Activated T-cell treated with anti-CD3 and anti-CD28 coated beads, Interleukin-2, amount 50 U/mL, for 24 hours (primary cell): Measurements from ENCODE around the gene UMODL1.
"Not testable (repeated sequence)": the region's sequence is repeated elsewhere in the genome, so short reads cannot be mapped to it uniquely, and the experiment has no call there.

Experiments
- DNase-seq: peaks from one replicate; pipeline ENCODE4 v3.0.0-alpha.2; 2020
- H3K27ac Mint-ChIP-seq: 2 replicates; pipeline ENCODE4 v1.8.0; 2020; ENCODE audit warnings: mild to moderate bottlenecking, mixed read lengths
- H3K27me3 Mint-ChIP-seq: 2 replicates; pipeline ENCODE4 v1.8.0; 2020; ENCODE audit warnings: mixed read lengths
- H3K36me3 Mint-ChIP-seq: 2 replicates; pipeline ENCODE4 v1.8.0; 2020; ENCODE audit warnings: low read depth, mixed read lengths
- H3K4me1 Mint-ChIP-seq: 2 replicates; pipeline ENCODE4 v1.8.0; 2020; ENCODE audit warnings: low read depth, mixed read lengths
- H3K4me3 Mint-ChIP-seq: 2 replicates; pipeline ENCODE4 v1.8.0; 2020; ENCODE audit warnings: mild to moderate bottlenecking, moderate library complexity, mixed read lengths
- H3K9me3 Mint-ChIP-seq: 2 replicates; pipeline ENCODE4 v1.8.0; 2020; ENCODE audit warnings: mixed read lengths

Gene UMODL1

GRCh38 chr21:42077685-42078238 lies 6.6 kb downstream of the UMODL1 start:
- H3K36me3 Mint-ChIP-seq, H3K27ac Mint-ChIP-seq, H3K9me3 Mint-ChIP-seq, H3K4me3 Mint-ChIP-seq, DNase-seq, H3K27me3 Mint-ChIP-seq, H3K4me1 Mint-ChIP-seq: not testable (repeated sequence)

- H3K27ac Mint-ChIP-seq, H3K4me3 Mint-ChIP-seq, H3K27me3 Mint-ChIP-seq, DNase-seq, H3K36me3 Mint-ChIP-seq, H3K9me3 Mint-ChIP-seq, H3K4me1 Mint-ChIP-seq: not testable (repeated sequence)
Measured at GRCh38 chr21:42078247-42079007, 7.3 kb downstream of the UMODL1 start.

GRCh38 chr21:42079008-42079938 lies 8.2 kb downstream of the UMODL1 start:
- Mint-ChIP-seq H3K36me3 (no peaks in the 10 kb centered on the region), H3K9me3 (no peaks in the 10 kb centered on the region), H3K4me1 (no peaks in the 10 kb centered on the region), H3K4me3 (no peak overlapping the region), H3K27me3 (no peaks in the 10 kb centered on the region), H3K27ac (no peak overlapping the region)
- no peak for DNase-seq

- no peak for DNase-seq
- H3K4me1 Mint-ChIP-seq, result no peaks in the 10 kb centered on the region
- H3K4me3 Mint-ChIP-seq, result no peak overlapping the region
- H3K27me3 Mint-ChIP-seq, result no peaks in the 10 kb centered on the region
- H3K36me3 Mint-ChIP-seq, result no peaks in the 10 kb centered on the region
- no peaks in the 10 kb centered on the region for H3K9me3 Mint-ChIP-seq
- no peak overlapping the region for H3K27ac Mint-ChIP-seq
Measured at GRCh38 chr21:42079939-42080787, 9.0 kb downstream of the UMODL1 start.

GRCh38 chr21:42080788-42081083 lies 9.6 kb downstream of the UMODL1 start:
- H3K9me3 Mint-ChIP-seq, result no peaks in the 10 kb centered on the region
- no peaks in the 10 kb centered on the region for H3K27me3 Mint-ChIP-seq
- DNase-seq, result no peak
- no peak overlapping the region for H3K4me3 Mint-ChIP-seq
- no peak overlapping the region for H3K27ac Mint-ChIP-seq
- H3K36me3 Mint-ChIP-seq, result no peaks in the 10 kb centered on the region
- no peaks in the 10 kb centered on the region for H3K4me1 Mint-ChIP-seq

GRCh38 chr21:42081138-42081537 lies 10.0 kb downstream of the UMODL1 start:
- no peaks in the 10 kb centered on the region for H3K36me3 Mint-ChIP-seq
- no peaks in the 10 kb centered on the region for H3K9me3 Mint-ChIP-seq
- no peaks in the 10 kb centered on the region for H3K4me1 Mint-ChIP-seq
- no peak overlapping the region for H3K27ac Mint-ChIP-seq
- H3K27me3 Mint-ChIP-seq, result no peaks in the 10 kb centered on the region
- H3K4me3 Mint-ChIP-seq, result no peak overlapping the region
- no peak for DNase-seq

- Mint-ChIP-seq H3K9me3 (no peaks in the 10 kb centered on the region), H3K36me3 (no peaks in the 10 kb centered on the region), H3K27me3 (no peaks in the 10 kb centered on the region), H3K27ac (no peak overlapping the region), H3K4me3 (no peak overlapping the region), H3K4me1 (no peaks in the 10 kb centered on the region)
- DNase-seq, result no peak
Measured at GRCh38 chr21:42081931-42082381, 10.8 kb downstream of the UMODL1 start.

GRCh38 chr21:42082501-42083360 lies 11.6 kb downstream of the UMODL1 start:
- no peaks in the 10 kb centered on the region for H3K36me3 Mint-ChIP-seq
- no peak for DNase-seq
- no peak overlapping the region for H3K27ac Mint-ChIP-seq
- no peaks in the 10 kb centered on the region for H3K4me1 Mint-ChIP-seq
- H3K27me3 Mint-ChIP-seq, result no peaks in the 10 kb centered on the region
- H3K4me3 Mint-ChIP-seq, result no peak overlapping the region
- H3K9me3 Mint-ChIP-seq, result no peaks in the 10 kb centered on the region

- no peaks in the 10 kb centered on the region for H3K36me3 Mint-ChIP-seq
- no peaks in the 10 kb centered on the region for H3K4me1 Mint-ChIP-seq
- DNase-seq, result no peak
- H3K27ac Mint-ChIP-seq, result no peak overlapping the region
- no peaks in the 10 kb centered on the region for H3K9me3 Mint-ChIP-seq
- no peak overlapping the region for H3K4me3 Mint-ChIP-seq
- no peaks in the 10 kb centered on the region for H3K27me3 Mint-ChIP-seq
Measured at GRCh38 chr21:42083361-42083690, 12.2 kb downstream of the UMODL1 start.

GRCh38 chr21:42084079-42084478 lies 13.0 kb downstream of the UMODL1 start:
- Mint-ChIP-seq H3K36me3 (no peaks in the 10 kb centered on the region), H3K4me1 (peaks cover 4% of the 10 kb centered on the region), H3K27ac (no peak overlapping the region), H3K9me3 (no peaks in the 10 kb centered on the region), H3K4me3 (no peak overlapping the region), H3K27me3 (no peaks in the 10 kb centered on the region)
- no peak for DNase-seq

- DNase-seq, result no peak
- no peaks in the 10 kb centered on the region for H3K9me3 Mint-ChIP-seq
- H3K4me3 Mint-ChIP-seq, result no peak overlapping the region
- no peak overlapping the region for H3K27ac Mint-ChIP-seq
- peaks cover 11% of the 10 kb centered on the region for H3K4me1 Mint-ChIP-seq
- H3K27me3 Mint-ChIP-seq, result no peaks in the 10 kb centered on the region
- no peaks in the 10 kb centered on the region for H3K36me3 Mint-ChIP-seq
Measured at GRCh38 chr21:42085246-42086077, 14.3 kb downstream of the UMODL1 start.

GRCh38 chr21:42086969-42087368 lies 15.9 kb downstream of the UMODL1 start:
- no peak for DNase-seq
- Mint-ChIP-seq H3K27me3 (no peaks in the 10 kb centered on the region), H3K27ac (no peak overlapping the region), H3K9me3 (no peaks in the 10 kb centered on the region), H3K36me3 (no peaks in the 10 kb centered on the region), H3K4me1 (peaks cover 11% of the 10 kb centered on the region), H3K4me3 (no peak overlapping the region)

GRCh38 chr21:42088148-42088547 lies 17.0 kb downstream of the UMODL1 start:
- Mint-ChIP-seq H3K27ac (no peak overlapping the region), H3K4me3 (no peak overlapping the region), H3K4me1 (peaks cover 11% of the 10 kb centered on the region)

More at GRCh38 chr21:42088148-42088547, 17.0 kb downstream of the UMODL1 start:
- Mint-ChIP-seq H3K9me3 (no peaks in the 10 kb centered on the region), H3K27me3 (no peaks in the 10 kb centered on the region), H3K36me3 (no peaks in the 10 kb centered on the region)
- DNase-seq, result no peak
